GM20431 (cell line): ENCODE data around the gene ITGA8.
"Not testable (repeated sequence)": the region's sequence is repeated elsewhere in the genome, so short reads cannot be mapped to it uniquely, and the experiment has no call there.

Experiments used
- in situ Hi-C: fragments of 300-500 bp; cut with MseI, MboI; formaldehyde crosslinking; loops from one replicate; pipeline ENCODE4 v1.15.0; 2020; ENCODE audit warnings: low sequenced_read_pairs; ENCODE audit not compliant: unreplicated experiment

ITGA8 gene

DNA sequence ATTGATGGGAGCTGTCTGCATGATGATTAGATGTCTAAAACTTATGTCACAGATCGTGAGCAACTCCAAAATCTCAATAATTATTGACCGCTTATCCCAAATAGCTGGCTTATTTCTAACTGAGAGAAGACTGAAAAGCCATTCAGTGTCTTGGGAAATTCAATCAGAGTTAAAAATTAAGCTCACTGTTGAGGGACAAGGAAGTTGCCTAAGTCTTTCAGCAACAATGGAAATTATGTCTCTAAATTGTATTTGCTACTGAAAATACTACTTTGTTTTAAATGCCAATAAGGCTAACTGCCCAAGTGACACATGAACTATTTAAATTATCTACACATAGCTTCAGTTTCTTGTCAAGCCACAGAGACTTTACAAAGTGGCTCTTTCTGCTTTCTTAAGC is 240.8 kb downstream of the ITGA8 start:
- in situ Hi-C loops, result no loop called here

DNA sequence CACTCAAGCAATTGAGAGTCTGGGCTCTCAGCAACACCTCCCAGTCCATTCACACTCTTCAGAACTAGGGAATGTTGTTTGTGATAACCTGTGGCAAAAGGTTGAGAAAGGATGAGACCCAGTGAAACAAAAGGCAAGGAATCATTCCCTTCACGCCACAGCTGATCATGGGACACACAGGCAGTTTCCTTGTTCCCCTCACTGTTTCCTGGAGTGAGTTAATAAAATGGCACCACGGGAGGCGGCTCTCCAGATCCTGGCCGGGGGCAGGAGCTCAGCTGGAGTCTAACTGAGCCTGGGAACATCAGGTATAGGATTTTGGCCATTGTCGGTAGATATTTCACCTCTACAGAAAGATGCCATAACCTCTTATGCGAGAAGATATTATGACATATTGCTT is 241.3 kb downstream of the ITGA8 start:
- in situ Hi-C loops, result no loop called here

DNA sequence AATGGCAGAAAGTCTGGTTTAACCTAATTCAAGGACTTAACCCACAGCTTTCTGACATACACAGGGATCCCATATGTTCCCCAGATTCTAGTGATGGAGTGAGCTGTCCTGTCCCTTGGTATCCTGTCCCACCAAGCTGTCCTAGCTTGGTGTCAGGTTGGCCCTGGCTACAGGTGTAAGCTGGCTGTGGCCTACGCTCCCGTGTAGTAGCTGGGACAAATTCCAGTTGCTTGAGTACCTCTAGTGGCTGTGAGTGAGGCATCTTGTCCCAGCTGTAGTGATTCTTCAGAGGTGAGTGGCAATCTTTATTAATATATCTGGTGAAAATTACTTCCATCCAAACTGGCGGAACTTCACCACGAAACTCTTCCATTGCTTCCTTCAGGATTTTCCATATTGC is 243.4 kb downstream of the ITGA8 start:
- in situ Hi-C loops, result no loop called here

DNA sequence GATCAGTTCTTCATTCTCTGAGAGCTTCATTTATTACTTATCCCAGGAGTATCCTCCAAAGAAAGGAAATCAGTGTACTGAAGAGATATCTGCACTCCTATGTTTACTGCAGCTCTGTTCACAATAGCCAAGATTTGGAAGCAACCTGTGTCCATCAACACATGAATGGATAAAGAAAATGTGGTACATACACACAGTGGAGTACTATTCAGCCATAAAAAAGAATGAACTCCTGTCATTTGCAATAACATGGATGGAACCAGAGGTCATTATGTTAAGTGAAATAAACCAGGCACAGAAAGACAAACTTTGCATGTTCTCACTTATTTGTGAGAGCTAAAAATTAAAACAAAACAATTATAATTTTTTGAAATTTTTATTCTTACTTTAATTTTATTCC is 244.3 kb downstream of the ITGA8 start:
- in situ Hi-C loops, result not testable (repeated sequence)

DNA sequence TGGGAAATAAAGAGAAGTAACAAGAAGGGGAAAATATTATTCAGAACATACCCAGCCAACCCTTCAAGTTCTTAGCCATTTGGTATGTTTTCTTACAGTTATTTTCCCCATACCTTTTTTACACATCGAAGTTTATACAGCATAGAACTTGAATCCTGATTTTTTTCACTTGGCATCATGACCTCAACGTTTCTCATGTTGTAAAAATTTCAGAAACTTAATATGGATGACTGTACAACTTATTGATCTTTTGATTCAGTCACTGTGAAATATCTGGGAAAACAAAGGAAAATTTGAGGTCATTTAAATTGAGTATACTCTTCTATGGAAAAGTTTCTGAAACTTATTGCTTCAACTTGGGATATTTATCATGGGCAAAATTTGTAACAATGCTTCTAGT is 245.1 kb downstream of the ITGA8 start:
- in situ Hi-C loops, result no loop called here

DNA sequence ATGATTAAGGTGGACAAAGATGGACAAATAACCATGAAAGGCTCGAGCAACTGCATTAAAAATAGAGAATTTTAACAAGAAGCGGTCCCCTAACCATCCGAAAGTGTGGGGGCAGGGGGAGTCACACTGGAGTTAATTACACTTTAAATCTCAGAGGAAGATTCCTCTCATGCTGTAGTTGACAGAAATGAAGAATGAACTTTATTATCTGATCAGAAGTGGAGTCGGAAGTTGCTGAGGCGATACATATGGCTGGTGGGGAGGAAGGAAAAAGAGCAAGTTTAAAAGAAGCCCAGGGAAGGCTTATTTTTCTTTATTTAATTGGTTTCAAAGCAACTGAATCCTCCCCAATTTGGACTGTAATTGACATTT is 246.3 kb downstream of the ITGA8 start:
- in situ Hi-C loops, result no loop called here

DNA sequence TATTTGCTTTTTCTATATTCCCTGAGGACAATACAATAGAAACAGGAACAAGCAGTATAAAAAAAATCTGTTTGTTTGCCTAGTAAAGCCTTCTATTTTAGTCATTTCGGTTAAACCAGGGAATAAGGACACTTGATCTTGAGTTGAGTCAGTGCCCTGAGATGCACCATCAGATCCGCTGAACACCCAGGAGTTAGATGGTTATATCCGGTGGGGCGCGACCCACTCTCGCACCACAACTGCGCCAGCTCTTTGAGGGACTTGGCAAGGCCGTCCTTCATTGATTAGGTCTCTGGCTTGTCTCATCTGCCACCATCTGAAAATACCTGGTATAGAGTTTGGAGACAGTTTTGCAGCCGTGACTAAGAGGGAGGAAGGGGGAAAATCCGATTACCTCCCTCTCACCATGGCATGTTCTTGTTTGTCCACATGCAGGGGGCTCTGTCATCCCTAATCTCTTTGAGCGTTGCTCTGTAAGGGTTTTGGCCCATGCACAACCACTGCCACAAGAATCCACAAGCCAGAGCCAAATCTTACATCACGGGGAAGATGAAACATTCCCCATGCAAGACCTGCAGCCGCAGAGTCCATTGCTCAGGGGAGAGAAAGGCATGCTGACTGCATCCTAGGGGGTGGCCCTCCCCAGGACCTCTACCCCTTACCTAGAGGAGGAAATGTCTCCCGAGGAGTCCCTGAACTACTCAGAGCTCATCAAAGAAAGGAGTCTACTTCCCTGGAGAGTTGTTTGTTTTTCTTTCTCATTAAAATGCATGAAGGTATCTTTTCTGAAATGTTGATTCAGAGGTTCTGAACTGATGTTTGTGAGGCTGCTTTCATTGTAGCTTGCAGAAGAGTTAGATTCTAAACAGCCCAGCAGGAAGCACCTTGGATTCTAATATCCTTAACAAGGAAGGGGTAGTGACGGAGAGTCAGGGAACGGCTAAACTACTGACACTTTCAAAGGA is 247.0 kb downstream of the ITGA8 start:
- in situ Hi-C loops, result no loop called here

DNA sequence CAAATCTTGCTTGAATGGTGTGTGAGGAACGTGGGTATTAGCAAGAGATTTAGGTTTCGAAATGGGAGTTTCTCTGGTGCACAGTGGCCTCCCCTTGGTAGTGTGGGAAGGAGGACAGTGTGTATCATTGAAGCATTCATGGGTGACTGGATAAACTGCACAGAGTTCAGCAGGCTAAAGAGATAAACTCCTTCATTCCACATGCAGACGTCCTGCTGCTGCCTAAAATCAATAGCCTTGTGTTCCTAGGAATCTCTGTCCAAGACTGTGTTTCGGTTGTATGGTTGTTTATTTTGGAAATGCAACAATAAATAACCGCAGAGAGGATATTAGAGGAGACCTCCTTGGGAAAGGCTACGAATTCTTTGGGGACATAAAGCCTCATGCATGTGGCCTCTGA is 247.7 kb downstream of the ITGA8 start:
- in situ Hi-C loops, result no loop called here

DNA sequence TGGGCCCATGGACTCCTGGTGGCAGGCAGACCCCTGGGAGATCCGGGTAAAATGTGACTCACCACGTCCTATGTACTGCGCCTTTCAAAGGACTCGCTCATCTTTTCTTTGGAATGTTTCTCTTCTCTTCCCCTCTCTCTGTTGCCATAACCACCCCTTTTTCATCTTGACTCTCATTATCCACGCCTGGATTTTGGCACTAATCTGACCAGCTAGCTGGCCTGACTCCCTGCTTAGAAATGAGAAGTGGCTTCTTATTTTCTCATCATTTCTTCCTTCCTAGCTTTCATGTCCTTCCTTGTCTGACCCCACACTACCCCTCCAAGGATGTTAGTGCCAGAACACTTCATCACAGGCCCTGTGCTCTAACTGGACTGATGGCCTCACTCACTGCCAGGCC is 250.6 kb downstream of the ITGA8 start:
- in situ Hi-C loops, result no loop called here

DNA sequence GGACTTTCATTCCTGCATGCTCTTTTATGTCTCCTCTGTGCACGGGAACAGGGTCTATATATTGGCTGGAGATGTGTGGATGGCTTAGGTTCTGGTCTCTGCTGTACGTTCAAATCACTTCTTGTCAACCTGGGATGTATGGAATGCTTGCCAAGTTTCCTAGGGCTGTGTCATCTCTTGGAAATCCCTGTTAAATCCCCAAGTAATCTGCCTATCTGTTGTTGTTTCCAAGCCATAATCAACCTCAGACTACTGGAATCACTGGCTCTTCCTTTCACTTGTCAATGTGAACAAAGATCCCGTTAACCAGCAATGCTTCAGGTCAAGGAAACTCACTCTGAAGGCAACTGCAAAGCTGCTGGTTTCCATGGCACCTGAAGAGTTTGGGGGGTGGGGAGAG is 255.3 kb downstream of the ITGA8 start:
- in situ Hi-C loops, result no loop called here
